Caco-2 (cell line): Measurements from ENCODE around the gene UBASH3B. TPM values are rescaled to one million over a fixed set of nuclear protein-coding genes. Genes with fewer than 3 reads are reported as not detected.

Source experiments
- BruUV-seq: library from RNA; stranded (reverse); fragments of 400-500 nt; replicated peaks from 2 replicates; lab custom pipeline; 2021; lab: Mats Ljungman, UMichigan
- CTCF ChIA-PET: fragments of 300-600 bp; sonication (Branson Sonifier 250); formaldehyde crosslinking; loops from one replicate; lab custom pipeline; 2022; ENCODE audit warnings: antibody characterized with exemption; lab: Charles Lee
- POLR2A ChIA-PET: fragments of 300-600 bp; sonication (Branson Sonifier 250); formaldehyde crosslinking; loops from one replicate; lab custom pipeline; 2022; ENCODE audit warnings: antibody characterized with exemption; lab: Charles Lee
- DNase-seq, 2 experiments: peaks; one replicate each; pipeline versions ENCODE4 v3.0.0 to v3.0.0-alpha.2; 2020 to 2022
- H3K27me3 ChIP-seq: replicated peaks from 2 replicates; pipeline ENCODE4 v1.6.0; 2011; ENCODE audit warnings: low read length; ENCODE audit not compliant: control insufficient read depth, insufficient read depth
- H3K36me3 ChIP-seq: 2 replicates; pipeline ENCODE4 v1.5.1; 2011; ENCODE audit warnings: low read length; ENCODE audit not compliant: control insufficient read depth, insufficient read depth
- H3K4me1 ChIP-seq: fragments of 250-450 bp; sonication (Bioruptor Pico); 2 replicates; pipeline ENCODE4 v1.5.1; 2020; ENCODE audit warnings: mild to moderate bottlenecking
- H3K4me3 ChIP-seq: 2 replicates; pipeline ENCODE4 v1.5.1; 2011; ENCODE audit warnings: low read depth, mild to moderate bottlenecking, control low read depth, low read length
- H3K9me3 ChIP-seq: fragments of 250-450 bp; sonication (Bioruptor Pico); 2 replicates; pipeline ENCODE4 v1.5.1; 2020; ENCODE audit warnings: mild to moderate bottlenecking, moderate library complexity
- H3K27ac Mint-ChIP-seq: one replicate; pipeline ENCODE4 v1.8.0; 2022; ENCODE audit warnings: mixed read lengths; ENCODE audit not compliant: unreplicated experiment
- H3K27me3 Mint-ChIP-seq: one replicate; pipeline ENCODE4 v1.8.0; 2022; ENCODE audit warnings: mixed read lengths; ENCODE audit not compliant: insufficient read depth, unreplicated experiment
- H3K36me3 Mint-ChIP-seq: one replicate; pipeline ENCODE4 v1.8.0; 2022; ENCODE audit warnings: mild to moderate bottlenecking, mixed read lengths; ENCODE audit not compliant: insufficient read depth, unreplicated experiment
- H3K4me1 Mint-ChIP-seq: one replicate; pipeline ENCODE4 v1.8.0; 2022; ENCODE audit warnings: low read depth, mixed read lengths; ENCODE audit not compliant: unreplicated experiment
- H3K4me3 Mint-ChIP-seq: one replicate; pipeline ENCODE4 v1.8.0; 2022; ENCODE audit warnings: mild to moderate bottlenecking, moderate library complexity, mixed read lengths; ENCODE audit not compliant: unreplicated experiment
- H3K9me3 Mint-ChIP-seq: one replicate; pipeline ENCODE4 v1.8.0; 2022; ENCODE audit warnings: mixed read lengths; ENCODE audit not compliant: unreplicated experiment
- intact Hi-C: fragments of 100-400 bp; cut with micrococcal nuclease; formaldehyde crosslinking; loops from one replicate; pipeline ENCODE4 v1.10.0; 2022; ENCODE audit not compliant: unreplicated experiment
- total RNA-seq: library from RNA; stranded (reverse); gene quantifications from 2 replicates; pipeline ENCODE4 v1.2.3, GENCODE V29; 2022
- TF ChIP-seq, protein P1 (sequence below), 2 experiments: fragments of 200-600 bp in 1 of 2; IDR thresholded peaks; 1 replicate in 1 of 2; 2 replicates in 1 of 2; pipeline versions ENCODE4 v1.5.1 to v1.8.0; 2011 to 2022; ENCODE audit warnings: antibody characterized with exemption in 1 of 2, control low read depth in 1 of 2, inconsistent platforms in 1 of 2, low read depth in 1 of 2, low read length in 1 of 2, mild to moderate bottlenecking in 1 of 2, moderate library complexity in 1 of 2; ENCODE audit not compliant: insufficient read depth in 1 of 2, severe bottlenecking in 1 of 2, unreplicated experiment in 1 of 2

UBASH3B gene
- total RNA-seq, 1 experiment from 2014 or later = 21.5 TPM

DNA sequence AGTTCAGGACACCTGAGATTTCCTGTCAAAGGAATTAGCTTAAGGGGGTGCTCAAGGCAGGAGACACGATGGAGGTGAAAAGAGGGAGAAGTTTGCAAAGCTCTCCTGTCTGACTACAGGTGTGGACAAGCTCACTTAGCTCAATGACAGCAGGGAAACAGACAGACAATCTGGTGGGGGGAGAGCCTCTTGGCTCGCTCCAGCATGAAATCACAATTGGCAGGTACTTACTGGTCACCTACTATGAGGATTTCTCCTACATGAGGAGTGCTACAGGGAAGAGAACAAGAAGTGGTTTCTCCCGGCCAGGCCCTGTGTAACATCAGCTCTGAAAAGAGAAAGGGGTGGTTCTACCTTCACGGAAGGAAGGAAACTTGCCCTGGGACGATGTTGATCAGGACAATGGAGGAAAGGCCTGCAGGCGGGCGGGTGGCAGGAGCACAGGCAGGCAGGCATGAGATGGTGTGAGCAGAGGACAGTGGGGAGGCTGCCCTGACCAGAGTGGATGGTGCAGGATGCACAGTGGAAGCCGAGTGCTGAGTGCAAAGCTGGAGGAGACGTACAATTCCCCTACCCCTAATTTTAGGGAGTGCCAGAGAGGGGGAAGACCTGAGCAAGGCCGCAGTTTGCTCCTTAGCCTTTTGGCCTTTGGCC lies 124.9 kb downstream of the UBASH3B start:
- TF ChIP-seq, protein P1, sequence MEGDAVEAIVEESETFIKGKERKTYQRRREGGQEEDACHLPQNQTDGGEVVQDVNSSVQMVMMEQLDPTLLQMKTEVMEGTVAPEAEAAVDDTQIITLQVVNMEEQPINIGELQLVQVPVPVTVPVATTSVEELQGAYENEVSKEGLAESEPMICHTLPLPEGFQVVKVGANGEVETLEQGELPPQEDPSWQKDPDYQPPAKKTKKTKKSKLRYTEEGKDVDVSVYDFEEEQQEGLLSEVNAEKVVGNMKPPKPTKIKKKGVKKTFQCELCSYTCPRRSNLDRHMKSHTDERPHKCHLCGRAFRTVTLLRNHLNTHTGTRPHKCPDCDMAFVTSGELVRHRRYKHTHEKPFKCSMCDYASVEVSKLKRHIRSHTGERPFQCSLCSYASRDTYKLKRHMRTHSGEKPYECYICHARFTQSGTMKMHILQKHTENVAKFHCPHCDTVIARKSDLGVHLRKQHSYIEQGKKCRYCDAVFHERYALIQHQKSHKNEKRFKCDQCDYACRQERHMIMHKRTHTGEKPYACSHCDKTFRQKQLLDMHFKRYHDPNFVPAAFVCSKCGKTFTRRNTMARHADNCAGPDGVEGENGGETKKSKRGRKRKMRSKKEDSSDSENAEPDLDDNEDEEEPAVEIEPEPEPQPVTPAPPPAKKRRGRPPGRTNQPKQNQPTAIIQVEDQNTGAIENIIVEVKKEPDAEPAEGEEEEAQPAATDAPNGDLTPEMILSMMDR (IDR thresholded peaks at IDR 0.05; ENCODE audit: insufficient read depth in 1 of 2, low read depth in 1 of 2, low read length in 1 of 2, severe bottlenecking in 1 of 2, unreplicated experiment in 1 of 2) = no peak
- intact Hi-C loops = loop anchor here (2.0 kb wide), 1 partner anchor 48 kb away; no protein-coding TSS in a partner anchor
- DNase-seq = no peak
- ChIA-PET CTCF (interaction anchor here (0.6 to 3.3 kb wide), 3 partner anchors 73 to 152 kb away, joined by 5 to 44 read pairs (median 9); no protein-coding TSS in a partner anchor), POLR2A (no interaction called here)
- H3K9me3 ChIP-seq = no peaks in the 10 kb centered on the region
- peaks cover 24% of the 10 kb centered on the region for H3K4me1 Mint-ChIP-seq
- no peaks in the 10 kb centered on the region for H3K36me3 ChIP-seq
- H3K27me3 ChIP-seq = no peaks in the 10 kb centered on the region
- no TSS peak for BruUV-seq
- peak overlapping the region; percentile 19 for H3K27ac Mint-ChIP-seq
- H3K9me3 Mint-ChIP-seq = no peaks in the 10 kb centered on the region
- H3K36me3 Mint-ChIP-seq = peaks cover 11% of the 10 kb centered on the region
- H3K4me3 ChIP-seq = no peak overlapping the region
- peaks cover 16% of the 10 kb centered on the region for H3K4me1 ChIP-seq
- no peak overlapping the region for H3K4me3 Mint-ChIP-seq
- no peaks in the 10 kb centered on the region for H3K27me3 Mint-ChIP-seq

DNA sequence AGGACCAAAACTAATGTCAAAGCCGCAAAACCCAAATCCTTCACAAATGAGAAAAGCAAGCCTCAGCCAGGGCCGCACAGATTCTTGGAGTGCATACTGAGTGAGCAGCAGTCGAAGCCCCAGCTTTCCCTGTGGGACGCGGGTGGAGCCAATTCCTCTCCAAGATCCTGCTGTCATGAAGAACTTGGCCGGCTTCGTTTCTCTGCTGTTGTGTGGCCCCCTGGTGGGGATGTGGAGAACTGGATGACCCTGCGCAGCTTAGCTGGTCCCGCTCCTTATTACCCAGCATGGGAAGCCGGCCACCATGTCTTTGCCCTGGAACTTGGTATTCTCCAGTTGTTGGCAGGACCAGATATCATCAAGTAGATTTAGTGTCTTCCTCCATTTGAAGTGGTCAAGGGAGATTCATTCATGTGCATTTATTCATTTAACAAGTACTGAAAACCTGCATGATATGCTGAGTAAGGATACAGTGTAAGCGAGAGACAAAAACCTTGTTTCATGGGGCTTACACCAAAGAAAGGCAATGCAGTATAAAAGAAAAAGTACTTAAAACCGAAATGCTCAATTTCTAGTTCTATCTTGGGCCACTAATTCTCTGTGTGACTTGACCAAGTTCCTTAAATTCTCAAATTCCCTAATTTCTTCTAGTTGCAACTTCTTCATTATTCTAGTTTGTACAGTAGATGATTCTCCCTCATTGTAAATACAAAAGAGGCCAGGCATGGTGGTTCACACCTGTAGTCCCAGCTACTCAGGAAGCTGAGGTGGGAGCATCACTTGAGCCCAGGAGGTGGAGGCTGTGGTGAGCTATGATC lies 126.1 kb downstream of the UBASH3B start:
- peaks cover 11% of the 10 kb centered on the region for H3K36me3 Mint-ChIP-seq
- intact Hi-C loops = loop anchor here (1.0 to 2.0 kb wide), 7 partner anchors 27 to 201 kb away; no protein-coding TSS in a partner anchor
- peak; percentile 89 to 94 for DNase-seq
- no peaks in the 10 kb centered on the region for H3K9me3 Mint-ChIP-seq
- Histone ChIP-seq H3K9me3 (no peaks in the 10 kb centered on the region), H3K36me3 (no peaks in the 10 kb centered on the region), H3K4me3 (no peak overlapping the region), H3K4me1 (peaks cover 19% of the 10 kb centered on the region), H3K27me3 (no peaks in the 10 kb centered on the region)
- ChIA-PET CTCF (interaction anchor here (0.6 to 3.3 kb wide), 19 partner anchors 10 to 1125 kb away, joined by 3 to 44 read pairs (median 5); no protein-coding TSS in a partner anchor), POLR2A (no interaction called here)
- no peak overlapping the region for H3K4me3 Mint-ChIP-seq
- no TSS peak for BruUV-seq
- H3K27me3 Mint-ChIP-seq = no peaks in the 10 kb centered on the region
- TF ChIP-seq, protein P1 (IDR thresholded peaks at IDR 0.05; ENCODE audit: insufficient read depth in 1 of 2, low read depth in 1 of 2, low read length in 1 of 2, severe bottlenecking in 1 of 2, unreplicated experiment in 1 of 2) = peak; percentile 99
- peaks cover 27% of the 10 kb centered on the region for H3K4me1 Mint-ChIP-seq
- no peak overlapping the region for H3K27ac Mint-ChIP-seq

DNA sequence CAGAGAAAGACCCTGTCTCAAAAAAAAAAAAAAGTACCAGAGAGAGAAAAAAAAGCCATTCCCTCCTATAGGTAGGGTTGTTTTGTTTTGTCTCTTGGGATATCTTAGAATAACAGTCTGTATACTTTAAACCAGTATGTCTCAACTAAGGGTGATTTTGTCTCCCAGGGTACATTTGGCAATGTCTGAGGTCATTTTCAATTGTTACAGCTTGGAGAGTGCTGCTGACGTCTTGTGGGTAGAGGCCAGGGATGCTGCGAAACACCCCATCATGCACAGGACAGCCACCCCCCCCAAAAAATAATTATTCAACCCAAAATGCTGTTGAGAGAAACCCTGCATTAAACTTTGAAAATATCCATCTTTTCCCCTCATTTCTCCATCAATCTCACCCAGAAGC lies 126.7 kb downstream of the UBASH3B start:
- Histone ChIP-seq H3K4me3 (no peak overlapping the region), H3K4me1 (peaks cover 19% of the 10 kb centered on the region), H3K36me3 (no peaks in the 10 kb centered on the region), H3K9me3 (no peaks in the 10 kb centered on the region), H3K27me3 (no peaks in the 10 kb centered on the region)
- Mint-ChIP-seq H3K4me1 (peaks cover 27% of the 10 kb centered on the region), H3K9me3 (no peaks in the 10 kb centered on the region), H3K27me3 (no peaks in the 10 kb centered on the region), H3K27ac (no peak overlapping the region), H3K4me3 (no peak overlapping the region), H3K36me3 (peaks cover 11% of the 10 kb centered on the region)
- intact Hi-C loops = no loop called here
- DNase-seq = no peak
- BruUV-seq = no TSS peak
- ChIA-PET POLR2A (no interaction called here), CTCF (interaction anchor here (0.6 to 3.3 kb wide), 11 partner anchors 10 to 273 kb away, joined by 3 to 44 read pairs (median 8); no protein-coding TSS in a partner anchor)
- TF ChIP-seq, protein P1 (IDR thresholded peaks at IDR 0.05; ENCODE audit: insufficient read depth in 1 of 2, low read depth in 1 of 2, low read length in 1 of 2, severe bottlenecking in 1 of 2, unreplicated experiment in 1 of 2) = no peak
